IMR-90 (cell line): ENCODE data around the gene SV2B. TPM values are rescaled to one million over a fixed set of nuclear protein-coding genes. Genes with fewer than 3 reads are reported as not detected.

Source experiments
- ATAC-seq: fragments of 200-7000 bp; cut with Tn5 transposase; 2 replicates; pipeline ENCODE4 v1.9.1; 2020; ENCODE audit warnings: low read depth, mild to moderate bottlenecking, moderate library complexity
- BruUV-seq: library from RNA; stranded (reverse); fragments of 400-500 nt; replicated peaks from 2 replicates; lab custom pipeline; 2021; lab: Mats Ljungman, UMichigan
- CTCF ChIA-PET: fragments of 300-600 bp; formaldehyde crosslinking; extraction: SDS; loops from one replicate; lab custom pipeline; 2021; ENCODE audit warnings: antibody characterized with exemption; lab: Yijun Ruan, JAX
- POLR2A ChIA-PET: fragments of 300-600 bp; sonication (Branson Sonifier 250); formaldehyde crosslinking; loops from one replicate; lab custom pipeline; 2022; ENCODE audit warnings: antibody characterized with exemption; ENCODE audit not compliant: unreplicated experiment; lab: Charles Lee
- DNase-seq: peaks from one replicate; pipeline ENCODE4 v3.0.0; 2013
- H2AFZ ChIP-seq: replicated peaks from 2 replicates; pipeline ENCODE3; 2013; ENCODE audit warnings: low read length, mild to moderate bottlenecking; ENCODE audit not compliant: poor library complexity
- H2AK5ac ChIP-seq: 2 replicates; pipeline ENCODE4 v1.6.1; 2013; ENCODE audit warnings: low read depth, low read length, inconsistent platforms
- H2AK9ac ChIP-seq: replicated peaks from 2 replicates; pipeline ENCODE3; 2013; ENCODE audit warnings: mild to moderate bottlenecking, low read depth, low read length, moderate library complexity; ENCODE audit not compliant: poor library complexity
- H2BK120ac ChIP-seq: 2 replicates; pipeline ENCODE4 v1.6.1; 2013; ENCODE audit warnings: low read depth, low read length, inconsistent platforms
- H2BK15ac ChIP-seq: 3 replicates; pipeline ENCODE4 v1.6.1; 2013; ENCODE audit warnings: low read depth, low read length, inconsistent platforms
- H2BK20ac ChIP-seq: 2 replicates; pipeline ENCODE4 v1.6.1; 2013; ENCODE audit warnings: low read depth, mild to moderate bottlenecking, inconsistent platforms, low read length, moderate library complexity
- H2BK5ac ChIP-seq: 2 replicates; pipeline ENCODE4 v1.6.1; 2013; ENCODE audit warnings: mild to moderate bottlenecking, low read depth, low read length, inconsistent platforms; ENCODE audit not compliant: poor library complexity, severe bottlenecking
- H3K14ac ChIP-seq: replicated peaks from 2 replicates; pipeline ENCODE4 v1.6.1; 2013; ENCODE audit warnings: low read depth, low read length, inconsistent platforms
- H3K18ac ChIP-seq: 2 replicates; pipeline ENCODE4 v1.6.1; 2013; ENCODE audit warnings: low read depth, low read length, control low read depth
- H3K23ac ChIP-seq: 2 replicates; pipeline ENCODE4 v1.6.1; 2013; ENCODE audit warnings: low read depth, low read length, inconsistent platforms
- H3K27ac ChIP-seq: 2 replicates; pipeline ENCODE4 v1.5.1; 2013; ENCODE audit warnings: mild to moderate bottlenecking, control low read depth, low read length; ENCODE audit not compliant: insufficient read depth
- H3K27me3 ChIP-seq: 2 replicates; pipeline ENCODE4 v1.6.1; 2013; ENCODE audit warnings: low read length; ENCODE audit not compliant: control insufficient read depth, insufficient read depth
- H3K36me3 ChIP-seq: 2 replicates; pipeline ENCODE4 v1.6.1; 2013; ENCODE audit warnings: low read length, mixed read lengths; ENCODE audit not compliant: control insufficient read depth, insufficient read depth
- H3K4ac ChIP-seq: 2 replicates; pipeline ENCODE4 v1.6.1; 2013; ENCODE audit warnings: low read depth, low read length, inconsistent platforms
- H3K4me1 ChIP-seq: 2 replicates; pipeline ENCODE4 v1.6.1; 2013; ENCODE audit warnings: low read length, mixed read lengths; ENCODE audit not compliant: control insufficient read depth, insufficient read depth
- H3K4me2 ChIP-seq: 2 replicates; pipeline ENCODE4 v1.6.1; 2013; ENCODE audit warnings: low read depth, mild to moderate bottlenecking, control low read depth, low read length, moderate library complexity
- H3K4me3 ChIP-seq: 2 replicates; pipeline ENCODE4 v1.5.1; 2013; ENCODE audit warnings: low read depth, mild to moderate bottlenecking, control low read depth, low read length, moderate library complexity; ENCODE audit not compliant: insufficient read depth
- H3K56ac ChIP-seq: 2 replicates; pipeline ENCODE4 v1.6.1; 2013; ENCODE audit warnings: low read length, inconsistent platforms; ENCODE audit not compliant: insufficient read depth; ENCODE audit errors: extremely low read depth
- H3K79me1 ChIP-seq, 2 experiments: 2 replicates each; pipeline ENCODE4 v1.6.1; 2013; ENCODE audit warnings: low read length in 2 of 2, inconsistent platforms in 1 of 2, low read depth in 1 of 2
- H3K9ac ChIP-seq: 2 replicates; pipeline ENCODE4 v1.6.1; 2013; ENCODE audit warnings: low read depth, low read length, control low read depth
- H3K9me1 ChIP-seq: 2 replicates; pipeline ENCODE4 v1.6.1; 2013; ENCODE audit warnings: low read length, inconsistent platforms; ENCODE audit not compliant: insufficient read depth
- H3K9me3 ChIP-seq: 2 replicates; pipeline ENCODE4 v1.6.1; 2013; ENCODE audit warnings: low read length; ENCODE audit not compliant: control insufficient read depth, insufficient read depth
- H4K20me1 ChIP-seq: 2 replicates; pipeline ENCODE4 v1.6.1; 2013; ENCODE audit warnings: low read length, inconsistent platforms; ENCODE audit not compliant: insufficient read depth
- H4K5ac ChIP-seq: 2 replicates; pipeline ENCODE4 v1.6.1; 2013; ENCODE audit warnings: mild to moderate bottlenecking, low read depth, low read length, control low read depth
- H4K8ac ChIP-seq, 2 experiments: 2 replicates each; pipeline ENCODE4 v1.6.1; 2013; ENCODE audit warnings: low read depth in 2 of 2, low read length in 2 of 2, control low read depth in 1 of 2, inconsistent platforms in 1 of 2
- H4K91ac ChIP-seq: 2 replicates; pipeline ENCODE4 v1.6.1; 2013; ENCODE audit warnings: low read depth, low read length, inconsistent platforms; ENCODE audit not compliant: insufficient read depth
- BHLHE40 ChIP-seq: fragments of 150-350 bp; IDR thresholded peaks from 2 replicates; pipeline ENCODE4 v1.6.1; 2016; ENCODE audit warnings: mild to moderate bottlenecking, low read depth, low read length
- CEBPB ChIP-seq: IDR thresholded peaks from 2 replicates; pipeline ENCODE4 v1.6.1; 2012; ENCODE audit warnings: low read depth, low read length, improper control_type of control experiment
- CHD1 ChIP-seq: IDR thresholded peaks from 2 replicates; pipeline ENCODE4 v1.6.1; 2012; ENCODE audit warnings: low read depth, low read length, improper control_type of control experiment
- FOS ChIP-seq: fragments of 150-350 bp; IDR thresholded peaks from 2 replicates; pipeline ENCODE4 v1.6.1; 2016; ENCODE audit warnings: low read depth, low read length
- MAFK ChIP-seq: IDR thresholded peaks from 2 replicates; pipeline ENCODE4 v1.6.1; 2012; ENCODE audit warnings: low read depth, low read length, improper control_type of control experiment
- MAZ ChIP-seq: IDR thresholded peaks from 2 replicates; pipeline ENCODE4 v1.6.1; 2012; ENCODE audit warnings: low read depth, mild to moderate bottlenecking, low read length, improper control_type of control experiment, moderate library complexity, borderline replicate concordance
- MXI1 ChIP-seq: IDR thresholded peaks from 2 replicates; pipeline ENCODE4 v1.6.1; 2012; ENCODE audit warnings: low read depth, mild to moderate bottlenecking, low read length, moderate library complexity, borderline replicate concordance
- NFE2L2 ChIP-seq: fragments of 150-350 bp; IDR thresholded peaks from 2 replicates; pipeline ENCODE4 v1.6.1; 2016; ENCODE audit warnings: low read depth, mild to moderate bottlenecking, low read length
- POLR2A ChIP-seq: IDR thresholded peaks from 2 replicates; pipeline ENCODE4 v1.6.1; 2012; ENCODE audit warnings: mild to moderate bottlenecking, low read depth, low read length
- RAD21 ChIP-seq: IDR thresholded peaks from 2 replicates; pipeline ENCODE4 v1.6.1; 2012; ENCODE audit warnings: low read length, improper control_type of control experiment
- RCOR1 ChIP-seq: IDR thresholded peaks from 2 replicates; pipeline ENCODE4 v1.6.1; 2012; ENCODE audit warnings: mild to moderate bottlenecking, low read length, improper control_type of control experiment; ENCODE audit not compliant: insufficient replicate concordance
- RFX5 ChIP-seq: IDR thresholded peaks from 2 replicates; pipeline ENCODE4 v1.8.0; 2012; ENCODE audit warnings: low read depth, mild to moderate bottlenecking, low read length, moderate library complexity
- SMC3 ChIP-seq: fragments of 150-350 bp; IDR thresholded peaks from 2 replicates; pipeline ENCODE4 v1.6.1; 2016; ENCODE audit warnings: low read depth, mild to moderate bottlenecking, antibody characterized with exemption, low read length, moderate library complexity
- WGBS, 2 experiments: methylation state at CpG; one replicate each; pipeline versions ENCODE4 v1.1.5 to v1.1.7; 2013; ENCODE audit warnings: missing lambda C conversion rate in 2 of 2; ENCODE audit not compliant: insufficient read length in 1 of 2; ENCODE audit errors: extremely low coverage in 2 of 2; 5-methylcytosine and 5-hydroxymethylcytosine counted together
- dilution Hi-C: fragments of 300-500 bp; cut with HindIII; formaldehyde crosslinking; loops from one replicate; pipeline ENCODE4 v1.14.3; 2018; ENCODE audit warnings: low sequenced_read_pairs; ENCODE audit not compliant: unreplicated experiment
- in situ Hi-C: fragments of 300-500 bp; cut with MboI; formaldehyde crosslinking; loops from 3 replicates; pipeline ENCODE4 v1.14.3; 2019; ENCODE audit warnings: low sequenced_read_pairs, inconsistent platforms, mixed read lengths
- intact Hi-C: fragments of 100-400 bp; cut with micrococcal nuclease; formaldehyde crosslinking; loops from 2 replicates; pipeline ENCODE4 v1.10.0; 2022
- polyA plus RNA-seq, 3 experiments: library from polyadenylated mRNA; depleted of rRNA; stranded (reverse); fragments of >200 nt; gene quantifications; 2 replicates each; pipeline ENCODE4 v1.2.3, GENCODE V29; 2012; ENCODE audit warnings: low replicate concordance in 1 of 3
- total RNA-seq: library from RNA; depleted of rRNA; stranded (reverse); fragments of >200 nt; gene quantifications from 2 replicates; pipeline ENCODE4 v1.2.3, GENCODE V29; 2012
- TF ChIP-seq, protein P1 (sequence below): fragments of 150-350 bp; IDR thresholded peaks from 2 replicates; pipeline ENCODE4 v1.6.1; 2016; ENCODE audit warnings: low read depth, mild to moderate bottlenecking, low read length, moderate library complexity, borderline replicate concordance
- TF ChIP-seq, protein P2 (sequence below): conservative IDR thresholded peaks from 2 replicates; pipeline ENCODE4 v1.5.1; 2012; ENCODE audit warnings: mild to moderate bottlenecking, low read depth, low read length, improper control_type of control experiment
- TF ChIP-seq, protein P3 (sequence below): fragments of 150-350 bp; IDR thresholded peaks from 2 replicates; pipeline ENCODE4 v1.6.1; 2017; ENCODE audit warnings: mild to moderate bottlenecking, antibody characterized with exemption, low read length, low read depth

Gene SV2B
- total and polyA plus RNA-seq, 2 of the 4 experiments (the other 2 are of a cell fraction): not detected

DNA sequence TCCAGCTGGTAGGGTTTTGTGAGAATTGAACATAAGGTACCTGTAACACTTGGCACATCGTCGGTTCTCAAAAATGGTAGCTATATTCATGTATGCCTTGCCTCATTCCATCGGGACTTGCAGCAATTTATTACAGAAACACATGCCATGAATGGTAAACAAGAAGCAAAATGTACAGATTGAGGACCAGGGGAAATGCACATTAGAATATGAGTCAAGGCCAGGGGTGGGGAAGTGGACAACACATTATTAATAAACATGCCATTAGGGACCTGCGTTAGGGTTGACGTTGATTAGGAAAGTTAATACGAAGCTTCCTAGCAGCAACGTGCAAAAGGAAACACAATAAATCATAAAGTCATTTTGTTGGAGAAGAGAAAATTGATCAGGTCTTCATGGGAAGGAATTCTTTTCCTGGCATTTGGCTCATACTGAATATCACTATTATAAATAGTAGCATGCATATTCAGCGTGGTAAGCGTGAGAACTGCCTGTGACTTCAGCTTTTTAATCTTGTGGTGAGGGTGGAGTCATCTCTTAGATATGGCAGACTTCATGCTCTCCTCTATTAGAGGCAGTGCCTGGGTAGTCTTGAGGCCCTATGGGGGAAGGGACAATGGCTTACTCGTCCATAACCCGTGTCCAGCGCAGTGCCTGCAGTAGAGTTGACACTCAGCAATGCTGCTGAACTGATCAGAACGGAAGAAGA lies 184.9 kb downstream of the SV2B start:
- no peak overlapping the region for H3K18ac ChIP-seq
- CTCF ChIA-PET: no interaction called here

More for the DNA sequence above, 184.9 kb downstream of the SV2B start:
- H3K36me3 ChIP-seq: no peaks in the 10 kb centered on the region
- no peaks in the 10 kb centered on the region; the same call in 1 of the 2 replicates for H3K27me3 ChIP-seq
- H4K20me1 ChIP-seq: no peaks in the 10 kb centered on the region
- no peak overlapping the region for H4K5ac ChIP-seq
- intact Hi-C loops: no loop called here
- WGBS, 2 experiments: 43% methylated on average over 3 of the region's 13 CpGs; no CpG with 5 or more reads in 1 of the 2 experiments
- no peak for TF ChIP-seq RAD21
- TF ChIP-seq BHLHE40: no peak
- TF ChIP-seq, protein P1, sequence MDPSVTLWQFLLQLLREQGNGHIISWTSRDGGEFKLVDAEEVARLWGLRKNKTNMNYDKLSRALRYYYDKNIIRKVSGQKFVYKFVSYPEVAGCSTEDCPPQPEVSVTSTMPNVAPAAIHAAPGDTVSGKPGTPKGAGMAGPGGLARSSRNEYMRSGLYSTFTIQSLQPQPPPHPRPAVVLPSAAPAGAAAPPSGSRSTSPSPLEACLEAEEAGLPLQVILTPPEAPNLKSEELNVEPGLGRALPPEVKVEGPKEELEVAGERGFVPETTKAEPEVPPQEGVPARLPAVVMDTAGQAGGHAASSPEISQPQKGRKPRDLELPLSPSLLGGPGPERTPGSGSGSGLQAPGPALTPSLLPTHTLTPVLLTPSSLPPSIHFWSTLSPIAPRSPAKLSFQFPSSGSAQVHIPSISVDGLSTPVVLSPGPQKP: no peak
- TF ChIP-seq MXI1: no peak
- no peak for TF ChIP-seq CEBPB
- TF ChIP-seq, protein P2, sequence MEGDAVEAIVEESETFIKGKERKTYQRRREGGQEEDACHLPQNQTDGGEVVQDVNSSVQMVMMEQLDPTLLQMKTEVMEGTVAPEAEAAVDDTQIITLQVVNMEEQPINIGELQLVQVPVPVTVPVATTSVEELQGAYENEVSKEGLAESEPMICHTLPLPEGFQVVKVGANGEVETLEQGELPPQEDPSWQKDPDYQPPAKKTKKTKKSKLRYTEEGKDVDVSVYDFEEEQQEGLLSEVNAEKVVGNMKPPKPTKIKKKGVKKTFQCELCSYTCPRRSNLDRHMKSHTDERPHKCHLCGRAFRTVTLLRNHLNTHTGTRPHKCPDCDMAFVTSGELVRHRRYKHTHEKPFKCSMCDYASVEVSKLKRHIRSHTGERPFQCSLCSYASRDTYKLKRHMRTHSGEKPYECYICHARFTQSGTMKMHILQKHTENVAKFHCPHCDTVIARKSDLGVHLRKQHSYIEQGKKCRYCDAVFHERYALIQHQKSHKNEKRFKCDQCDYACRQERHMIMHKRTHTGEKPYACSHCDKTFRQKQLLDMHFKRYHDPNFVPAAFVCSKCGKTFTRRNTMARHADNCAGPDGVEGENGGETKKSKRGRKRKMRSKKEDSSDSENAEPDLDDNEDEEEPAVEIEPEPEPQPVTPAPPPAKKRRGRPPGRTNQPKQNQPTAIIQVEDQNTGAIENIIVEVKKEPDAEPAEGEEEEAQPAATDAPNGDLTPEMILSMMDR: no peak
- TF ChIP-seq NFE2L2: no peak
- TF ChIP-seq MAZ: no peak
- TF ChIP-seq FOS: no peak
- TF ChIP-seq, protein P3, sequence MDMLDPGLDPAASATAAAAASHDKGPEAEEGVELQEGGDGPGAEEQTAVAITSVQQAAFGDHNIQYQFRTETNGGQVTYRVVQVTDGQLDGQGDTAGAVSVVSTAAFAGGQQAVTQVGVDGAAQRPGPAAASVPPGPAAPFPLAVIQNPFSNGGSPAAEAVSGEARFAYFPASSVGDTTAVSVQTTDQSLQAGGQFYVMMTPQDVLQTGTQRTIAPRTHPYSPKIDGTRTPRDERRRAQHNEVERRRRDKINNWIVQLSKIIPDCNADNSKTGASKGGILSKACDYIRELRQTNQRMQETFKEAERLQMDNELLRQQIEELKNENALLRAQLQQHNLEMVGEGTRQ: no peak
- no peak for TF ChIP-seq RCOR1
- no peak for TF ChIP-seq SMC3
- TF ChIP-seq POLR2A: no peak
- no peak for TF ChIP-seq MAFK
- TF ChIP-seq RFX5: no peak
- no peak for TF ChIP-seq CHD1
- H2BK20ac ChIP-seq: no peak overlapping the region
- DNase-seq (no peak), ATAC-seq (no peak)
- H3K9me3 ChIP-seq: no peaks in the 10 kb centered on the region
- no peak overlapping the region for H3K27ac ChIP-seq
- H2BK15ac ChIP-seq: no peak overlapping the region
- no peak overlapping the region for H3K4me3 ChIP-seq
- no peak overlapping the region for H4K8ac ChIP-seq
- no peak overlapping the region for H4K91ac ChIP-seq
- H3K4me1 ChIP-seq: no peaks in the 10 kb centered on the region
- H2BK120ac ChIP-seq: no peak overlapping the region
- dilution Hi-C loops: no loop called here
- in situ Hi-C loops: no loop called here
- H2AK9ac ChIP-seq: no peak overlapping the region
- no peak overlapping the region for H3K9ac ChIP-seq
- BruUV-seq: no TSS peak
- POLR2A ChIA-PET: no interaction called here
- H2AFZ ChIP-seq: no peak overlapping the region
- no peak overlapping the region for H3K23ac ChIP-seq
- no peak overlapping the region for H2BK5ac ChIP-seq
- H3K79me1 ChIP-seq: no peaks in the 10 kb centered on the region
- H3K4me2 ChIP-seq: no peak overlapping the region
- no peak overlapping the region for H3K56ac ChIP-seq
- no peak overlapping the region for H3K4ac ChIP-seq
- H3K9me1 ChIP-seq: no peaks in the 10 kb centered on the region
- H3K14ac ChIP-seq: no peak overlapping the region
- H2AK5ac ChIP-seq: no peak overlapping the region
